H1 (cell line): Measurements from ENCODE around the gene EYA2. TPM values are rescaled to one million over a fixed set of nuclear protein-coding genes. Genes with fewer than 3 reads are reported as not detected.
A peak's percentile ranks its signal among the peaks of the same experiment; 100 is the strongest.

Source experiments
- ATF2 ChIP-seq: IDR thresholded peaks from 2 replicates; pipeline ENCODE4 v1.6.1; 2012; ENCODE audit warnings: low read length, inconsistent platforms
- CEBPB ChIP-seq: IDR thresholded peaks from 2 replicates; pipeline ENCODE4 v1.6.1; 2012; ENCODE audit warnings: low read depth, low read length
- CTCF ChIP-seq, 3 experiments: IDR thresholded peaks; 1 replicate in 2 of 3; 2 replicates in 1 of 3; pipeline versions ENCODE4 v1.5.1 to v1.6.1; 2011; ENCODE audit warnings: low read length in 3 of 3, mild to moderate bottlenecking in 3 of 3, inconsistent platforms in 2 of 3, low read depth in 1 of 3, moderate library complexity in 1 of 3; ENCODE audit not compliant: insufficient read depth in 1 of 3; ENCODE audit errors: control extremely low read depth in 1 of 3
- GTF2F1 ChIP-seq: IDR thresholded peaks from 2 replicates; pipeline ENCODE4 v1.6.1; 2012; ENCODE audit warnings: low read depth, low read length, improper control_type of control experiment, borderline replicate concordance
- POU5F1 ChIP-seq: IDR thresholded peaks from 2 replicates; pipeline ENCODE4 v1.6.1; 2011; ENCODE audit warnings: low read depth, mild to moderate bottlenecking, low read length, moderate library complexity
- RXRA ChIP-seq: IDR thresholded peaks from 2 replicates; pipeline ENCODE4 v1.6.1; 2011; ENCODE audit warnings: low read depth, mild to moderate bottlenecking, low read length, moderate library complexity; ENCODE audit not compliant: insufficient read depth
- SIN3A ChIP-seq, 2 experiments: IDR thresholded peaks in 1 of 2; conservative IDR thresholded peaks in 1 of 2; 2 replicates each; pipeline ENCODE4 v1.6.1; 2011 to 2012; ENCODE audit warnings: low read length in 2 of 2, improper control_type of control experiment in 1 of 2, low read depth in 1 of 2, mild to moderate bottlenecking in 1 of 2
- SP4 ChIP-seq: IDR thresholded peaks from 2 replicates; pipeline ENCODE4 v1.6.1; 2012; ENCODE audit warnings: low read length, inconsistent platforms
- SUZ12 ChIP-seq: fragments of 200-600 bp; sonication (generic); IDR thresholded peaks from 2 replicates; pipeline ENCODE4 v1.6.1; 2012; ENCODE audit warnings: mild to moderate bottlenecking, inconsistent platforms, low read length, moderate library complexity, mixed read lengths
- polyA plus RNA-seq, 7 experiments: library from polyadenylated mRNA; depleted of rRNA in 3 of 7; stranded (reverse) in 5 of 7; unstranded in 2 of 7; fragments of >200 nt in 5 of 7; fragments of 200-250 nt in 2 of 7; gene quantifications; 1 replicate in 5 of 7; 2 replicates in 1 of 7; 4 replicates in 1 of 7; pipeline versions ENCODE4 v1.2.1 to v1.2.3, GENCODE V29; 2011 to 2013; ENCODE audit warnings: missing spikeins in 2 of 7, mixed read lengths in 2 of 7
- total RNA-seq: library from RNA; stranded (reverse); fragmentation: NEBNext Ultra II Directional; extraction: Animal tissue kit (Norgen Biotek cat#: 25700); gene quantifications from 2 replicates; pipeline ENCODE4 v1.2.1, GENCODE V29; 2021

The EYA2 gene
- total and polyA plus RNA-seq, 2 of the 8 experiments (the other 6 are each of a cell fraction or from before 2014, with no cell fraction given), result 1.6 to 1.7 TPM

GRCh38 chr20:46939031-46939965 is 44.7 kb downstream of the EYA2 start (continued):
- TF ChIP-seq CTCF (IDR thresholded peaks at IDR 0.05; ENCODE audit: control extremely low read depth in 1 of 3, insufficient read depth in 1 of 3, low read depth in 1 of 3, low read length in 3 of 3), result peak in 2 of 3 experiments; percentile 16 to 68; a peak in 1 of 4 replicates
- no peak for TF ChIP-seq POU5F1
- no peak for TF ChIP-seq ATF2
- TF ChIP-seq SUZ12, result no peak
- no peak for TF ChIP-seq CEBPB
- no peak for TF ChIP-seq SIN3A (conservative IDR thresholded peaks at IDR 0.05 in 1 of 2, IDR thresholded peaks at IDR 0.05 in 1 of 2; ENCODE audit: low read depth in 1 of 2, low read length in 2 of 2)
- no peak for TF ChIP-seq SP4
- no peak for TF ChIP-seq GTF2F1
- no peak for TF ChIP-seq RXRA
